CD4-positive, alpha-beta T cell (primary cell): ENCODE data around the gene RNF213. TPM values are rescaled to one million over a fixed set of nuclear protein-coding genes. Genes with fewer than 3 reads are reported as not detected.

Source experiments
- ATAC-seq: fragments of 200-7000 bp; cut with Tn5 transposase; one replicate; pipeline ENCODE4 v1.10.0; 2022; ENCODE audit warnings: mild to moderate bottlenecking; ENCODE audit not compliant: poor library complexity
- CTCF ChIA-PET: fragments of 350-600 bp; sonication (Branson Sonifier 250); formaldehyde crosslinking; loops from one replicate; lab custom pipeline; 2021; ENCODE audit warnings: antibody characterized with exemption, inconsistent platforms; lab: Charles Lee
- POLR2A ChIA-PET: fragments of 350-600 bp; sonication (Branson Sonifier 250); formaldehyde crosslinking; loops from one replicate; lab custom pipeline; 2021; ENCODE audit warnings: antibody characterized with exemption, inconsistent platforms; lab: Charles Lee
- DNase-seq, 14 experiments: peaks; one replicate each; pipeline ENCODE4 v3.0.0-alpha.2; 2013 to 2020; ENCODE audit warnings: mixed read lengths in 2 of 14
- H3K27ac ChIP-seq, 2 donors: one replicate each; pipeline versions ENCODE4 v1.5.1 to v1.7.0; 2013; ENCODE audit warnings: low read length in 2 of 2, low read depth in 1 of 2, mild to moderate bottlenecking in 1 of 2
- H3K27me3 ChIP-seq, 2 experiments: 1 replicate in 1 of 2; 2 replicates in 1 of 2; pipeline versions ENCODE4 v1.6.1 to v1.7.0; 2013; ENCODE audit warnings: low read length in 2 of 2, control low read depth in 1 of 2, mild to moderate bottlenecking in 1 of 2, moderate library complexity in 1 of 2; ENCODE audit not compliant: insufficient read depth in 2 of 2, control insufficient read depth in 1 of 2
- H3K36me3 ChIP-seq: one replicate; pipeline ENCODE4 v1.6.1; 2013; ENCODE audit warnings: low read length, control low read depth; ENCODE audit not compliant: insufficient read depth
- H3K4me1 ChIP-seq: one replicate; pipeline ENCODE4 v1.6.1; 2013; ENCODE audit warnings: low read length, control low read depth; ENCODE audit not compliant: insufficient read depth
- H3K4me3 ChIP-seq: one replicate; pipeline ENCODE4 v1.5.1; 2013; ENCODE audit warnings: mild to moderate bottlenecking, low read length, moderate library complexity
- H3K9me3 ChIP-seq, 2 experiments: 1 replicate in 1 of 2; 2 replicates in 1 of 2; pipeline versions ENCODE4 v1.6.1 to v1.7.0; 2013; ENCODE audit warnings: low read length in 2 of 2, mild to moderate bottlenecking in 2 of 2, control low read depth in 1 of 2, moderate library complexity in 1 of 2; ENCODE audit not compliant: control insufficient read depth in 1 of 2, insufficient read depth in 1 of 2
- H3K27ac Mint-ChIP-seq: one replicate; pipeline ENCODE4 v1.8.0; 2020; ENCODE audit warnings: mixed read lengths
- H3K27me3 Mint-ChIP-seq: one replicate; pipeline ENCODE4 v1.8.0; 2021; ENCODE audit warnings: mixed read lengths
- H3K36me3 Mint-ChIP-seq: one replicate; pipeline ENCODE4 v1.8.0; 2021; ENCODE audit warnings: low read depth, mixed read lengths
- H3K4me1 Mint-ChIP-seq: one replicate; pipeline ENCODE4 v1.8.0; 2021; ENCODE audit warnings: low read depth, mixed read lengths
- H3K4me3 Mint-ChIP-seq: one replicate; pipeline ENCODE4 v1.8.0; 2020; ENCODE audit warnings: mild to moderate bottlenecking, mixed read lengths
- H3K9me3 Mint-ChIP-seq: one replicate; pipeline ENCODE4 v1.8.0; 2020; ENCODE audit warnings: mixed read lengths
- intact Hi-C, 2 experiments: fragments of 100-400 bp; cut with DNase I in 1 of 2; cut with micrococcal nuclease in 1 of 2; formaldehyde crosslinking; loops; one replicate each; pipeline versions ENCODE4 v1.15.1 to v1.9.0; 2023 to 2025; cut with DNase I, micrococcal nuclease
- polyA plus RNA-seq, 2 donors: library from polyadenylated mRNA; unstranded; fragments of 120-200 nt; gene quantifications; one replicate each; pipeline ENCODE4 v1.2.1, GENCODE V29; 2013
- total RNA-seq, 174 experiments: library from RNA in 2 of 174; stranded (reverse) in 2 of 174; gene quantifications; one replicate each; pipeline ENCODE4 v1.2.3 and lab custom pipeline; 2021 to 2026
- TF ChIP-seq, protein P1 (sequence below): fragments of 200-600 bp; IDR thresholded peaks from one replicate; pipeline ENCODE4 v1.8.0; 2022; ENCODE audit warnings: antibody characterized with exemption, mild to moderate bottlenecking

Gene RNF213
- total RNA-seq, result 100 to 1,000 TPM; 290 to 312 TPM
- polyA plus RNA-seq (2013, experiment 1 of 2), result 241 TPM
- 311 TPM for polyA plus RNA-seq (2013, experiment 2 of 2)
- 411 to 3,122 (median 1,238) reads per million in 172 experiments for total RNA-seq (lab: John Stamatoyannopoulos, UW)

DNA sequence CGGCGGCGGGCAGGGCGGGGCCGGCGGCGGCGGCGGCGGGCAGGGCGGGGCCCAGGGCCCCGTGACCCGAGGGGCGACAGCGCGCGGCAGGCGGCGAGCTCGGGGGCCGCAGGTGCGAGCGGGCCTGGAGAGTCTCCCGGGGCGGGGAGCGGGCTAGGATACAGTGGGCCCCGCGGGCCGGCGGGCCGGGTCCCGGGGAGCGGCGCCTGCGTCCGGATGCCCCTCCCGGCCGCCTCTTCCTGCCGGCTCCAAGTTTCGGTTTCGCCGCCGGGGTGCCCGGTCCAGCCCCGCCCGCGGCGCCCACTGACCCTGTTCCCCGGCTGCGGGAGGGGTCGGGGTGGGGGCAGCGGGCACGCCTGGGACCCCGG, at the start of gene RNF213:
Gene RNF213, plus strand, starts transcription at position 62 of the 368 bp plus-strand sequence. CDS start 2,830 bp downstream, outside the sequence.
- Mint-ChIP-seq H3K27me3 (no peaks in the 10 kb centered on the region), H3K4me3 (peak within 1 kb of the TSS; percentile 97), H3K9me3 (no peaks in the 10 kb centered on the region), H3K27ac (peak within 1 kb of the TSS; percentile 98), H3K4me1 (peaks cover 53% of the 10 kb centered on the region), H3K36me3 (peaks cover 26% of the 10 kb centered on the region)
- CTCF ChIA-PET, result no interaction called here
- Histone ChIP-seq H3K36me3 (no peaks in the 10 kb centered on the region), H3K27me3 (no peaks in the 10 kb centered on the region), H3K27ac (peak within 1 kb of the TSS; percentile 76 to 97), H3K4me1 (peaks cover 72% of the 10 kb centered on the region), H3K4me3 (peak within 1 kb of the TSS; percentile 89), H3K9me3 (no peaks in the 10 kb centered on the region)
- POLR2A ChIA-PET, result interaction anchor here (1.1 to 2.1 kb wide), 2 partner anchors 13 to 41 kb away, joined by 3 to 11 read pairs; partner anchors contain the start of genes SGSH and SLC26A11
- DNase-seq (peak; percentile 33 to 81 (median 56)), ATAC-seq (peak; percentile 30)
- intact Hi-C loops, result loop anchor here (1.0 to 10.0 kb wide), 4 partner anchors 42 to 1254 kb away; partner anchors contain the start of genes ACTG1 (in 1 of the 2), EIF4A3 (in 1 of the 2) and GAA (in 1 of the 2)
- TF ChIP-seq, protein P1, sequence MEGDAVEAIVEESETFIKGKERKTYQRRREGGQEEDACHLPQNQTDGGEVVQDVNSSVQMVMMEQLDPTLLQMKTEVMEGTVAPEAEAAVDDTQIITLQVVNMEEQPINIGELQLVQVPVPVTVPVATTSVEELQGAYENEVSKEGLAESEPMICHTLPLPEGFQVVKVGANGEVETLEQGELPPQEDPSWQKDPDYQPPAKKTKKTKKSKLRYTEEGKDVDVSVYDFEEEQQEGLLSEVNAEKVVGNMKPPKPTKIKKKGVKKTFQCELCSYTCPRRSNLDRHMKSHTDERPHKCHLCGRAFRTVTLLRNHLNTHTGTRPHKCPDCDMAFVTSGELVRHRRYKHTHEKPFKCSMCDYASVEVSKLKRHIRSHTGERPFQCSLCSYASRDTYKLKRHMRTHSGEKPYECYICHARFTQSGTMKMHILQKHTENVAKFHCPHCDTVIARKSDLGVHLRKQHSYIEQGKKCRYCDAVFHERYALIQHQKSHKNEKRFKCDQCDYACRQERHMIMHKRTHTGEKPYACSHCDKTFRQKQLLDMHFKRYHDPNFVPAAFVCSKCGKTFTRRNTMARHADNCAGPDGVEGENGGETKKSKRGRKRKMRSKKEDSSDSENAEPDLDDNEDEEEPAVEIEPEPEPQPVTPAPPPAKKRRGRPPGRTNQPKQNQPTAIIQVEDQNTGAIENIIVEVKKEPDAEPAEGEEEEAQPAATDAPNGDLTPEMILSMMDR, result no peak

DNA sequence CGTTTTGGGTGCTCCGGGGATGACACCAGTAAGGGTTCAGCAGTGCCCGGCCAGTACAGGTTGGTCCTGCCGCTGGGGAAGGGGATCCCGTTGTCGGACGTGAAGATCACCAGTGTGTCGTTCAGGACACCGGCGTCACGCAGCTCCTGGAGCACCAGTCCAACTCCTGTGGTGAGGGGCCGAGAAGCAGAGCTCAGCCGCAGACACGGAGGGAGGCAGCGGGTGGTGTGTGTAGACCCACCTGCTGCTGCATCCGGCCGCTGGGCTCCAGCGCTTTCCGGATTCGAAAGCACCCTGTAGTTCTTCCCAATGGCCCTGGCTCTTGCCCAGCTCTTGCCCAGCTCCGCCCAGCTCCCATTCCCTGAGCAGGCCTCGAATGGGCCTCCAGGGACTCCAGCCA, 48.5 kb upstream of the RNF213 start:
- no peak overlapping the region for H3K27ac ChIP-seq
- TF ChIP-seq, protein P1, result no peak
- no peaks in the 10 kb centered on the region for H3K27me3 Mint-ChIP-seq
- H3K36me3 Mint-ChIP-seq, result peaks cover 64% of the 10 kb centered on the region
- H3K9me3 Mint-ChIP-seq, result no peaks in the 10 kb centered on the region
- H3K4me3 Mint-ChIP-seq, result no peak overlapping the region
- ATAC-seq, result no peak
- CTCF ChIA-PET, result no interaction called here
- H3K4me3 ChIP-seq, result no peak overlapping the region
- H3K9me3 ChIP-seq, result no peaks in the 10 kb centered on the region
- H3K27me3 ChIP-seq, result no peaks in the 10 kb centered on the region
- peaks cover 80% of the 10 kb centered on the region for H3K36me3 ChIP-seq
- POLR2A ChIA-PET, result no interaction called here
- peaks cover 3% of the 10 kb centered on the region for H3K4me1 ChIP-seq
- no peak overlapping the region for H3K27ac Mint-ChIP-seq
- no peak for DNase-seq
- H3K4me1 Mint-ChIP-seq, result peaks cover 7% of the 10 kb centered on the region
- intact Hi-C loops, result no loop called here

DNA sequence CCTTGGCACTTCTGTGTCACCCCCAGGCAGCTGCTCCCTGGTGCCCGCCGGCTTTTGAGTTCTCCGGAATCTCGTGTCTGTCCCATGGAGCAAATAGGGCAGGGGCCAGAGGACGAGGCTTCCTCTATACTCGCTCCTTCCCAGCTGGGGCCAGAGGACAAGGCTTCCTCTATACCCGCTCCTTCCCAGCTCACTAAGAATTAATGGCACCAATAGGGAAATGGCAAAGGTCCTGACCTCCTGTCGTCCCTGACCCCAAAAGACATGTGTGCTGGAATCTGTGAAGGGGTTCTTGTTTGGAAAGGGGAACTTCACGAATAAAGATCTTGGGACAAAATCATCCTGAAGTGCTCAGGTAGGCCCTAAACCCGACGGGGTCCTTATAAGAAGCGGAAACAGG, 48.1 kb upstream of the RNF213 start:
- Histone ChIP-seq H3K36me3 (peaks cover 84% of the 10 kb centered on the region), H3K4me3 (no peak overlapping the region), H3K27ac (no peak overlapping the region), H3K4me1 (peaks cover 7% of the 10 kb centered on the region), H3K27me3 (no peaks in the 10 kb centered on the region), H3K9me3 (no peaks in the 10 kb centered on the region)
- TF ChIP-seq, protein P1, result no peak
- peaks cover 68% of the 10 kb centered on the region for H3K36me3 Mint-ChIP-seq
- ChIA-PET CTCF (no interaction called here), POLR2A (no interaction called here)
- H3K27me3 Mint-ChIP-seq, result no peaks in the 10 kb centered on the region
- DNase-seq, result no peak
- intact Hi-C loops, result no loop called here
- H3K27ac Mint-ChIP-seq, result no peak overlapping the region
- no peaks in the 10 kb centered on the region for H3K9me3 Mint-ChIP-seq
- H3K4me3 Mint-ChIP-seq, result no peak overlapping the region
- peaks cover 11% of the 10 kb centered on the region for H3K4me1 Mint-ChIP-seq
- no peak for ATAC-seq
